Left cardiac atrium (tissue), 4 donors: ENCODE results near the gene TMX1. TPM values are rescaled to one million over a fixed set of nuclear protein-coding genes. Genes with fewer than 3 reads are reported as not detected.
"Not testable (repeated sequence)": the region's sequence is repeated elsewhere in the genome, so short reads cannot be mapped to it uniquely, and the experiment has no call there.

Source experiments
- ATAC-seq, 2 donors: fragments of 200-7000 bp; cut with Tn5 transposase; one replicate each; pipeline ENCODE4 v1.9.1; 2020; ENCODE audit warnings: mild to moderate bottlenecking in 2 of 2, moderate library complexity in 2 of 2
- DNase-seq: peaks from one replicate; pipeline ENCODE4 v3.0.0-alpha.2; 2020
- intact Hi-C, 2 donors: fragments of 100-400 bp; cut with DNase I; formaldehyde crosslinking; loops; one replicate each; pipeline versions ENCODE4 v1.14.1 to v1.15.1; 2022 to 2023
- long read RNA-seq: library from polyadenylated mRNA; unstranded; transcript quantifications from one replicate; pipeline ENCODE4 v2.0.0, GENCODE V29; 2021
- total RNA-seq, 2 donors: library from RNA; stranded (reverse); fragmentation: NEBNext Ultra II Directional; extraction: Animal tissue kit (Norgen Biotek cat#: 25700); gene quantifications; one replicate each; pipeline ENCODE4 v1.2.1, GENCODE V29; 2021
- donor health status: DM: no; HTN: yes; CAD: no.
- donor health status: DM: no; HTN: yes; CAD: no; lungs with severe emphysema.
- donor health status: DM: yes; HTN: yes; CAD: no.
- donor health status: Dilated cardiomyopathy.

The TMX1 gene
- total RNA-seq = 10 to 100 TPM; 11.9 to 14.7 TPM
- long read RNA-seq, transcript TMX1-201 (8 exons, 3,995 nt) = major isoform, 31 of 32 reads
- long read RNA-seq, partial matches to known transcripts = 1 of 32 reads
- long read RNA-seq, other reads (novel, unspliced or antisense) = 0 of 32 reads

- intact Hi-C loops = no loop called here
These were observed at the start of gene TMX1 for GRCh38 chr14:51239813-51240803. Gene TMX1 (plus strand): TSS chr14:51240247. CDS start chr14:51240293, 46 bp downstream.

GRCh38 chr14:51201890-51202289, 38.2 kb upstream of the TMX1 start:
- ATAC-seq (no peak), DNase-seq (no peak)
- intact Hi-C loops = loop anchor here in 1 of 2 donors (10.0 kb wide), 1 partner anchor 237 kb away; no protein-coding TSS in a partner anchor

More at GRCh38 chr14:51239813-51240803, at the start of gene TMX1:
- peak; percentile 95 for DNase-seq
- peak; percentile 100 for ATAC-seq

GRCh38 chr14:51202914-51203665, 37.0 kb upstream of the TMX1 start:
- ATAC-seq (no peak), DNase-seq (no peak)
- intact Hi-C loops = loop anchor here in 1 of 2 donors (10.0 kb wide), 1 partner anchor 238 kb away; no protein-coding TSS in a partner anchor

- DNase-seq (no peak), ATAC-seq (no peak)
- intact Hi-C loops = loop anchor here in 1 of 2 donors (10.0 kb wide), 1 partner anchor 239 kb away; no protein-coding TSS in a partner anchor
These were observed 36.2 kb upstream of the TMX1 start for GRCh38 chr14:51203881-51204280.

GRCh38 chr14:51205486-51205885, 34.6 kb upstream of the TMX1 start:
- no peak for DNase-seq
- ATAC-seq = no peak
- intact Hi-C loops = loop anchor here in 1 of 2 donors (10.0 kb wide), 1 partner anchor 241 kb away; no protein-coding TSS in a partner anchor

GRCh38 chr14:51206462-51206861, 33.6 kb upstream of the TMX1 start:
- intact Hi-C loops = loop anchor here in 1 of 2 donors (10.0 kb wide), 1 partner anchor 242 kb away; no protein-coding TSS in a partner anchor
- DNase-seq = no peak
- no peak for ATAC-seq

- intact Hi-C loops = loop anchor here in 1 of 2 donors (10.0 kb wide), 1 partner anchor 243 kb away; no protein-coding TSS in a partner anchor
- DNase-seq (no peak), ATAC-seq (no peak)
These were observed 32.4 kb upstream of the TMX1 start for GRCh38 chr14:51207621-51208020.

- intact Hi-C loops = loop anchor here in 1 of 2 donors (10.0 kb wide), 1 partner anchor 244 kb away; no protein-coding TSS in a partner anchor
- DNase-seq = no peak
- no peak for ATAC-seq
These were observed 31.1 kb upstream of the TMX1 start for GRCh38 chr14:51208982-51209381.

GRCh38 chr14:51209457-51209856, 30.6 kb upstream of the TMX1 start:
- intact Hi-C loops = loop anchor here in 1 of 2 donors (10.0 kb wide), 1 partner anchor 245 kb away; no protein-coding TSS in a partner anchor
- no peak for DNase-seq
- ATAC-seq = no peak

- ATAC-seq = no peak
- no peak for DNase-seq
- intact Hi-C loops = no loop called here
These were observed 29.5 kb upstream of the TMX1 start for GRCh38 chr14:51210594-51210993.

- intact Hi-C loops = no loop called here
- ATAC-seq = no peak
- DNase-seq = no peak
These were observed 28.9 kb upstream of the TMX1 start for GRCh38 chr14:51211149-51211548.

- DNase-seq (no peak), ATAC-seq (no peak)
- intact Hi-C loops = no loop called here
These were observed 23.4 kb upstream of the TMX1 start for GRCh38 chr14:51216602-51217001.

GRCh38 chr14:51219473-51220448, 20.3 kb upstream of the TMX1 start:
- no peak for DNase-seq
- intact Hi-C loops = loop anchor here (5.0 kb wide), 1 partner anchor 262 kb away; no protein-coding TSS in a partner anchor
- ATAC-seq = no peak

- intact Hi-C loops = loop anchor here (5.0 kb wide), 1 partner anchor 266 kb away; no protein-coding TSS in a partner anchor
- DNase-seq, ATAC-seq: not testable (repeated sequence)
These were observed 16.6 kb upstream of the TMX1 start for GRCh38 chr14:51223463-51223862.

- no peak for DNase-seq
- ATAC-seq = no peak
- intact Hi-C loops = loop anchor here (5.0 kb wide), 1 partner anchor 267 kb away; no protein-coding TSS in a partner anchor
These were observed 15.5 kb upstream of the TMX1 start for GRCh38 chr14:51224551-51224950.

- intact Hi-C loops = no loop called here
- ATAC-seq (no peak), DNase-seq (no peak)
These were observed 14.3 kb upstream of the TMX1 start for GRCh38 chr14:51225751-51226150.

- ATAC-seq (no peak), DNase-seq (no peak)
- intact Hi-C loops = no loop called here
These were observed 11.7 kb upstream of the TMX1 start for GRCh38 chr14:51228391-51228790.

GRCh38 chr14:51228890-51229289, 11.2 kb upstream of the TMX1 start:
- intact Hi-C loops = no loop called here
- ATAC-seq (no peak), DNase-seq (no peak)
